Measurements from ENCODE around the gene ADAMTS3.
"Not testable (repeated sequence)": the region's sequence is repeated elsewhere in the genome, so short reads cannot be mapped to it uniquely, and the experiment has no call there.

ADAMTS3 gene

DNA sequence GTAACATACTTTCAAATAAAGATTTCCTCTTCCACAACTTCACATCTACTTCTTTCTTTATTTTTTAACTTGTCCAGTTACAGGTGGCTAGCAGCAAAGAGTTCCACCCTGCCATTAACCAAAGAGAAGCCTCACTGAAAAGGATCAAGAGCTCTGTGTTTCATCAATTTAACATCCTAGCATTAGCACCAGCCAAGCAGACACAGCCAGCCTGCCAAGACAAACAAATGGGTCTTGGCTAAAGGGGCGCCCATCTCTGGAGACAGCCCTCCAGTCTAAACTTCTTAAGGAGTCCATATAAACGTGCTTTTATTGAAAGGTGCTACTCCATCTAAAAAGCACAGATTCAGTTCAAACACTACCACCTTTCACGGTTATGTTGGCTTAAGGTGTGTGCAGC is 105.3 kb downstream of the ADAMTS3 start:
- DNase-seq, result no peak

DNA sequence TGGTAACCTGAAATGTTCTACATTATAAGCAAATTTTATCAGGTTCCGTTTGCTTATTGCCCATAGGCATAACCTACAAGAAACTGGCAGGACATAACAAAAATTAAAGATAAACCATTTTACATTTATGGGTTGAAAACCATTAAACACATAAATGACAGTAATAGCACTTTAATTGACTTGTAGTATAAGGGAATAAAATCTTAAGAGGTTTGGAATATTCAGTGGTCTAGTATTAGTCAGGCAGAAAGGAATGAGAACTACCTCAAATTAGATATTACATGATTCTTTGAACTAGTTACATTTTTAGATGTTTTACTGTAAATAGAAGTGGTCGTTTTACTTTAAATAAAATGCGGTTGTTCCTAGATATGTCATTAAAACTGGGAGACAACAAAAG is 111.9 kb downstream of the ADAMTS3 start:
- DNase-seq, result no peak

DNA sequence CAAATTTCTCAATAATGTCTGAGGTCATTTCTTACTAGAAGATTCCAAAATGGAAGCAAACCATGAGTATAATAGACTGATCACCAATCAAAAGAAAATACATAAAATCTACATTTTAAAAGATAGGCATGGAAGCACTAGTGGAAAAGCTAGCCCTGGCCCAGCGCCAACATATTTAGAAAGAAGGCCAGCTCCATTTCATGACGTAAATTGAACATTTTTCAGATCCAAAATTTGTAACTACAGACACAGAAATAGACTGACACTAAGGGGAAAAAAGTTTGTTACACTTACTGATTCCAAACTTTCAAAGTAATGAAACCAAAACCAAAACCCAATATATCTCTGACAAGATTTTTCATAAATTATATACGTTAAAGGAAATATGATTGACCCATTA is 117.7 kb downstream of the ADAMTS3 start:
- DNase-seq, result no peak

DNA sequence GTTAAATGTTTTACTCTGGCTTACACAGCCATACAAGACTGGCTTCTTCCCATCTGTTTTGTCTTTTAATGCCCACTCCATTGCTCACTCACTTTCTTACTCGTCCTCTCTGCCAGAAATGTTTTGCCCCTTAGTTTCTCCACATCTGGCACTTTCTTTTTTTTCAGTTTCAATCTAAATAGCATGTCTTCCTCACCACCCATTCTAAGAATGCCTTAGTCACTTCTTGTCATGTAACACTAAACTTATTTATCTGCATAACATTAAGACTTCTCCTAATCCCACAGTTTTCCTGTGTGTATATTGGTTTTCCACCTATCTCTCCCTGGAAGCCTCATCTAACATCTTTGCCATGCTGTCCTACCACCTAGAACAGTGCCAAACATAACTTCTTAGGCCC is 119.3 kb downstream of the ADAMTS3 start:
- DNase-seq, result no peak

DNA sequence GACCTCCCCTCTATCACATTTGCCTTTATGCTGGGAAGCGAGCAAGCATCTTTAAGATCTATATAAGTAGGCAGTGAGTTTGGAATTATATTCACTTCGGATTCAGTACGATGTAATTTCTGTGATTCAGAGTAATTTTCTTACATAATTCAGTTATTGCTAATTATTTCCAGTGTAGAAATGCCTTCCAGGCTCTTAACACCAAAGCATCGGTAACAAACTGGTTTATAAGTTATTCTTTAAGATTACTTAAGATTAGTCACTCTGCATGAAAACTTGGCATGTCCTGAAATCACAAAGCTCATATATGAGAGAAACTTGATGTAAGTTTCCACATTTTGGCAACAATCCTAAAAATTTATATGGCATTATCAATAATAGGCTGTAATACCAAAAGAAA is 120.8 kb downstream of the ADAMTS3 start:
- DNase-seq, result no peak

DNA sequence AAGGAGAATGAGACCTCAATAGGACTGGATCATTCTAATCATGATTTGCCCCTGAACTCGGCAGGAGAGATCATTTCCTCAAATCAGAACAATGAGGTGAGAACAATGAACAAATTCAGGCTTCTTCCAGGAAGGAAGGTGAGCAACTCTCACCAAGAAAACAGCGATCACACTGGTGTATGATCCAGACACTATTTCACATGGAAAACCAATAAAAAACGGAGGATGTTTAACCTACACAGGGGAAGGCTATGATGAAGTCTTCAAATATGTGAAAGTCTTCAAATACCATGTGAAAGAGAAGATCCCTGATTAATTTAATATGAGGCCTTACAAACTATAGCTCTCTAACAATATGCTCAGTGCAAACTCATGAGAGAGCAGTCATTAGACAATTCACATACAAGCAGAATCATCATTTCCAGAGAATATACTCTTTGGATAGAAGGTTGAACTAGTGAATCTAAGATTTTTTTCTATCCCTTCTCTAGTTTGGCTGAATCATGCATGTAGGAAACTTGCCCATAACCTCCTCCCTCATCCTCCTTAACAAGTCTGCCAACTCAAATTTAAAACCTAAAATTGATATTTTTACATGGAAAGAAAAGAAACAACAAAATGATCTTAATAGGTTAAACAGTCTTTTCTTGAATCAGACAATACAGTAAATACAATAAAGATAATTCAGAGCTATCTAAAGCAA is 122.5 kb downstream of the ADAMTS3 start:
- DNase-seq, result no peak

DNA sequence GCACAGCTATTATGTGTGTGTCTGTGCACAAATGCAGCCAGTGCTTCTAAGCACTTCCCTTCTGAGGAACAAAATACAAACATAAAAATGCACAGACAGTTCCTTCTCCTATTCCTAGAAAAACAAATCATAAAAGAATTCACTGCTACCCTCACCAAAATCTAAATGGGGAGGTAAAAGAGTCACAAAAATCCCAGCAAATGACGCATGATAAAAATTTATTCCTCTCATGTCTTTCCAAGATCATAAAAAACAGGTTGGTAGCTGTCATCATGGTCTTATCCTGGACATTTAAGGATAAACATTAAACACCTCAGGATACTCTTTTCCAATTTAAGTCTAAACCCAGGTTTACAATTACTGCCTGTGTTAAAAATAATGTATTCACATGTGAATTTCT is 124.9 kb downstream of the ADAMTS3 start:
- DNase-seq, result no peak

GRCh38 chr4:72442715-72443114 is 126.3 kb downstream of the ADAMTS3 start:
- no peak for DNase-seq

- DNase-seq, result no peak
Measured at GRCh38 chr4:72442147-72442546, 126.9 kb downstream of the ADAMTS3 start.

DNA sequence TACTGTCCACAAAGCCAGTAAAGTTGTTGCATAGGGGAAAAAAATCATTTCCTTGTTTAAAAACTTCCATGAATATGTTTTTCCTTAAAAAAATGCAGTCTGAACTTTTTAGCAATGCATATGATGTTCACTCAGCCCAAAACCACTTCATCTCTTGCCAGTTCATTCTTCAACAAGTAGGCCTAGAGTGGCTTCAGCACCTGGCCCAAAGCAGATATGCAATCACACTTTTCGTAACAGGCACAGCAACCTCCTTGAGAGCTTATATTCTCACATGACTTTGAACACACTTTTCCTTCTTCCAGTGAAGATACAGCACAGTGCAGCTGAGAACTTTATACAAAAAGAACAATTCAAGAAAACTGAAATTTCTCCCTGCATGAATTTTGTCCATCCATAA is 128.6 kb downstream of the ADAMTS3 start:
- DNase-seq, result no peak

DNA sequence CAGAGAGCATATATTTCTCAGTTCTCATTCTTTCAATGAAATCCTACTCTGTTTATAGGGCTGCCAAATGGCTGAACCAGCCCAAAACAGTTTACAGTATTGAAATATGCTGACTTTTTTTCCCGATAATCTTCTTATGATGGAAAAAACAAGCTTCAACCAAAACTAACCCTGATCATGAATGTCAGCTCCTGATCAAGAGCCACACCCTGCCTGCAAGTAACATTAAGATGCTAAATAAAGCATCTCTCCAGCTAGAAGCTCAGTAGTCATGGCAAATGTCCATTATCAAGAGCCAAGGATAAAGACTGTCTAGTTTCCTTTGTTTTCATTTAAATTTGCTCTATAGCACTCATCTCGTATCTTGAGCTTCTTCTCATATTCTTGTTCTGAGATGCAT is 136.0 kb downstream of the ADAMTS3 start:
- DNase-seq, result no peak

DNA sequence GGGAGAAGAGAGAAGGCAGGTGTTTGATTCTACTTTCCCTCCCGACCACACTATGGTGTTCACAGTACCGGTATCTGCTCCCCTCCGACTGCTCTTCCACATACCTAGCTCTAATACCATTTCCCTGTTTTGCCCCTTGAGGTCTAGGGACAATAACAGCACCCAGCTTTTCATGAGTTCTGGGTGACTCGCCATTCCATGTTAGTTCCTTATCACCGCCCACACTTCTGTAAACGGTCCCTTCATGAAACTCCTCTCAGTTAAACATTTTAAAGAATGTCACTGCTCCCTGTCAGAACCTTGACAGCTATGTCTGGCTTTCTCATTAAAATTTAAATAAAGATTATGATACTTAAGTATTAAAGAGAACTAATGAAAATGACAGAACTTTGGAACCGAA is 136.7 kb downstream of the ADAMTS3 start:
- DNase-seq, result no peak

- DNase-seq, result no peak
Measured at GRCh38 chr4:72430988-72431387, 138.0 kb downstream of the ADAMTS3 start.

GRCh38 chr4:72430050-72430449 is 139.0 kb downstream of the ADAMTS3 start:
- no peak for DNase-seq

DNA sequence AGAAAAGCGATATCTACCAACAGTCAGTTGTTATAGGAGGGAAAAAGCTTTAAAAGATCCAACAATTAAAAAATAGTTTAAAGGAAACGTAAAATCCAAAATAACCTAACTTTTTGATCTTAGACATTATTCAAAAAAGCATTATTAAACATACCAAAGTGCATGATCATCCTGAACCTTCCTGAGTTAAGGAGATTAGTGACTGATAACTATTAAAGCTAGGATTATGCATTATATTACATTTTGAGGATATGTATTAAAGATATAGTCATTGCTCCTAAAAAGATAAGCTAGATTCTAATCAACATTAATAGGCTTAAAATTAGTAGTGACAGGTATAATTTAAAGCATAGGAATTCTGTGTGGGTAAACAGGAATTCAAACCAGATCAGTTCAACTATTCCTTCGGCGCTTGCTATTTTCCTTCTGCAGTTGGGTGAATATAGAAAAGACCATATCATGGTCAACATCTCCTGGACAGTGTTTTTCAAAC is 139.6 kb downstream of the ADAMTS3 start:
- DNase-seq, result no peak

GRCh38 chr4:72427057-72427456 is 142.0 kb downstream of the ADAMTS3 start:
- no peak for DNase-seq

- DNase-seq, result not testable (repeated sequence)
Measured at GRCh38 chr4:72425908-72426307, 143.1 kb downstream of the ADAMTS3 start.

DNA sequence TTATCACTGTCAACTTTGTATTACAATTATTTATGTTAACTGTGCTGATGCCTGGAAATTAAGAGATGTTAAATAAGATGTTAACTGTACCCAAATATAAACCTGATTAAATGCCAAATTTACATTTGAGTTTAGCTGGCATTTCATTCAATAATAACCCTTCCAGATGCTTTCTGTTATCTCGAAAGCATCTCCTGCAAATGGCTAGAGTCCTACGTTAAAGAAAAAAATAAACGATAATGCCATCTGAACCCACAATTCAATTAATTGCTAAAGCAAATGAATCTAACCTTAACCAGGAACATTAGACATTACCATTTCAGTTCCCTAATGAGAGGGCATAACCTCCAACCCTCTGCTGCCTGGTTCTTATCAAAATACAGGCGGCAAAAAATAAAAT is 145.0 kb downstream of the ADAMTS3 start:
- DNase-seq, result no peak

DNA sequence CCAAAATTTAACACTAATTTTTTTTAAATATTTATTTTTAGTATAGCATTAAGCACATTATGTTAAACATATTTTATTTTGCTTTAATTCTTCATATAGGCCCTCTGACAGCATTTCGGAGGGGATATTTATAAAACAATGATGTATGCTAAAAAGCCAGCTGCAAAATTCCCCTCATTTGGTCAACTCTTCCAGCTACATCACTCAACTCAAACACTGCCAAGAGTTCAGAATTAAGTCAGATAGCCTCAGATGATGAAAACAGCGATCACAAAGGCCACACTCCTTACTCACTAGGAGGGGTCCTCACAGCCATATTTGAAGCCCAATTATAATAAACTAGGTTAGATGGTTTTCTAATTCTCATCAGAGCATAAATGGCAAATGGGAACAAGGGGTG is 146.6 kb downstream of the ADAMTS3 start:
- DNase-seq, result no peak

DNA sequence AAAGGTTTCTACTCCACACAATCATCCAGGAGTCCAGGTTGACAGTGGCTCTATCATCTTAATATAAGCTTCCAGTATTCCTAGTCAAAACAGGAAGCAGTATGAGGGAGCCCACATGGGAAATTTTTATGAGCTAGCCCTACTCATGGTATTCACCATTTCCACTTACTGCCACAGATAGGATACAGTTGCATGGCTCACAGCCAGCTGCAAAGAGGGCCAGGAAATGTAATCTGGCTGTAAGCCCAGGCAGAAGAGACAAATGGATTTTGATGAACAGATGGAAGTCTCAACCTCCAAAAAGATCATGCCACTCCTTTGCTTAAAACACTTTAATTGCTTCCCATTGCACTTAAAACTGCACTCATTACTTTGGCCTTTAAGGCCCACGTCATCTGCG is 150.6 kb downstream of the ADAMTS3 start:
- no peak for DNase-seq

- no peak for DNase-seq
Measured at GRCh38 chr4:72410158-72410557, 158.9 kb downstream of the ADAMTS3 start.

GRCh38 chr4:72408568-72408967 is 160.5 kb downstream of the ADAMTS3 start:
- no peak for DNase-seq

DNA sequence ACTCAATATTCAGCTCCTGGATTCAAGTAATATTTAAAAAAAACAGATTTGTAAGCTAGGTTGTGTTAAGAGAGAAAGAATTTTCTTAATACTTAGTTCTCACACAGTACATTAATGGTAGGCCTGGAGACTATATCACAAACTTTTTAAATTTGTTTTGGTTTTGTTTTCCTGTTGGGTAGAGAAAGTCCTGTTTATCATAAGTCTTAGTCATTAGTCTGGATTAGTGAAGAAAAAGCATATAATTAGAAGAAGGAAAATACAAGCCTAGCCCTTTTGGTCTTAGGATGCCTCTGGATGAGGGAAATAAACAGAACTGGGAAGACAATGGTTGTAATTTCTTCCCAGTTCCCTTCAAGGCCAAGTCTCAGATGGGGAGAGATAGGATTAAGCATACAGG is 163.6 kb downstream of the ADAMTS3 start:
- DNase-seq, result no peak

GRCh38 chr4:72397314-72397713 is 171.7 kb downstream of the ADAMTS3 start:
- no peak for DNase-seq

GRCh38 chr4:72394012-72394663 is 174.9 kb downstream of the ADAMTS3 start:
- no peak for DNase-seq

Data from CD4-positive, alpha-beta T cell treated with Interferon gamma for 1 hour (primary cell).